MM.1S (cell line): ENCODE data around the gene PAGE4.

ENCODE experiments used
- DNase-seq: peaks from one replicate; pipeline ENCODE4 v3.0.0-alpha.2; 2015
- H2AFZ ChIP-seq: fragments of 300-600 bp; sonication (generic); 2 replicates; pipeline ENCODE4 v1.6.0; 2016; ENCODE audit warnings: antibody characterized with exemption, low read length
- H3F3A ChIP-seq: fragments of 300-600 bp; sonication (generic); 2 replicates; pipeline ENCODE4 v1.6.1; 2016; ENCODE audit warnings: mild to moderate bottlenecking, antibody characterized with exemption, low read length, moderate library complexity, mixed read lengths; ENCODE audit not compliant: insufficient read depth
- H3K27ac ChIP-seq: fragments of 300-600 bp; sonication (generic); 2 replicates; pipeline ENCODE4 v1.5.1; 2016; ENCODE audit warnings: mild to moderate bottlenecking, low read length
- H3K27me3 ChIP-seq: fragments of 300-600 bp; sonication (generic); replicated peaks from 2 replicates; pipeline ENCODE4 v1.6.0; 2016; ENCODE audit warnings: low read length; ENCODE audit not compliant: insufficient read depth
- H3K36me3 ChIP-seq: fragments of 300-600 bp; sonication (generic); replicated peaks from 2 replicates; pipeline ENCODE4 v1.6.1; 2016; ENCODE audit warnings: mild to moderate bottlenecking, low read length, mixed read lengths; ENCODE audit not compliant: insufficient read depth
- H3K4me1 ChIP-seq: fragments of 300-600 bp; sonication (generic); 2 replicates; pipeline ENCODE4 v1.6.1; 2016; ENCODE audit warnings: low read length, mixed read lengths
- H3K4me2 ChIP-seq: fragments of 300-600 bp; sonication (generic); 2 replicates; pipeline ENCODE4 v1.6.0; 2016; ENCODE audit warnings: low read depth, low read length
- H3K4me3 ChIP-seq: fragments of 300-600 bp; sonication (generic); 2 replicates; pipeline ENCODE4 v1.5.1; 2016; ENCODE audit warnings: low read length, mixed read lengths
- H3K79me2 ChIP-seq: fragments of 300-600 bp; sonication (generic); 2 replicates; pipeline ENCODE4 v1.6.1; 2016; ENCODE audit warnings: mixed run types, low read length, mixed read lengths
- H3K9ac ChIP-seq: fragments of 300-600 bp; sonication (generic); 2 replicates; pipeline ENCODE4 v1.6.1; 2016; ENCODE audit warnings: low read length, mixed read lengths
- H3K9me2 ChIP-seq: fragments of 300-600 bp; sonication (generic); replicated peaks from 2 replicates; pipeline ENCODE4 v1.6.1; 2016; ENCODE audit warnings: mild to moderate bottlenecking, low read length, mixed read lengths; ENCODE audit not compliant: insufficient read depth
- H3K9me3 ChIP-seq: fragments of 300-600 bp; sonication (generic); replicated peaks from 2 replicates; pipeline ENCODE4 v1.6.1; 2016; ENCODE audit warnings: mild to moderate bottlenecking, low read length, mixed read lengths; ENCODE audit not compliant: insufficient read depth
- H4K20me1 ChIP-seq: fragments of 300-600 bp; sonication (generic); 2 replicates; pipeline ENCODE4 v1.6.1; 2016; ENCODE audit warnings: mild to moderate bottlenecking, low read length, moderate library complexity, mixed read lengths; ENCODE audit not compliant: insufficient read depth
- EZH2 ChIP-seq: fragments of 300-600 bp; sonication (generic); optimal IDR thresholded peaks from 2 replicates; pipeline ENCODE3; 2017; ENCODE audit warnings: low read depth, mild to moderate bottlenecking, antibody characterized with exemption, low read length, mixed read lengths
- EZH2phosphoT487 ChIP-seq: fragments of 300-600 bp; sonication (generic); IDR thresholded peaks from 2 replicates; pipeline ENCODE4 v1.6.1; 2018; ENCODE audit warnings: antibody characterized with exemption, low read length
- TF ChIP-seq, protein P1 (sequence below): fragments of 300-600 bp; sonication (generic); IDR thresholded peaks from 2 replicates; pipeline ENCODE4 v1.5.1; 2016; ENCODE audit warnings: antibody characterized with exemption, low read length, mixed read lengths

PAGE4 gene

DNA sequence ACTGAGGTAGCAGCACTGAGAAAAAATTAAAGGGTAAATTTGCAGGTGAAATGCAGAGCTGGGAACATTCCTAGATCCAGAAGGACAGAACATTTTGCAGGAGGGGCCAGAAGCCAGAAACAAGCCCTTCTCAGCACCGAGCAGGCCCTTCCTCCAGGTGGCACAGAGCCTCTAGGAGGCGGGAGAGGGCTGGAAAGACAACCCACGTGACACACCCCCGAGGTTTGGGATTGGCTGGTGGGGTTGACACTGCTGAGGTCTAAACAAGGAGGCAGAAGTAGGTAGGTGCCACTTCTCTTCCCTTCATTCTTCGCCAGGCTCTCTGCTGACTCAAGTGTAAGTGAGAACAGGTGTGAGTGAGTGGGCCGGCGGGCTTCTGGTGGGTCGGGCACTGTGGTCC is at the start of gene PAGE4:
Gene PAGE4 (plus strand): TSS at position 288 of the 400 bp plus-strand sequence. CDS start 1,126 bp downstream, outside the sequence.
- Histone ChIP-seq H3K4me2 (no peak within 1 kb of the TSS), H3F3A (no peaks in the 10 kb centered on the region), H3K27ac (no peak within 1 kb of the TSS), H3K9me2 (no peaks in the 10 kb centered on the region), H3K79me2 (no peaks in the 10 kb centered on the region), H3K4me1 (no peaks in the 10 kb centered on the region), H3K27me3 (no peaks in the 10 kb centered on the region), H2AFZ (no peak within 1 kb of the TSS), H3K9ac (no peak within 1 kb of the TSS), H4K20me1 (no peaks in the 10 kb centered on the region), H3K36me3 (no peaks in the 10 kb centered on the region), H3K4me3 (no peak within 1 kb of the TSS), H3K9me3 (no peaks in the 10 kb centered on the region)
- no peak for DNase-seq
- TF ChIP-seq, protein P1, sequence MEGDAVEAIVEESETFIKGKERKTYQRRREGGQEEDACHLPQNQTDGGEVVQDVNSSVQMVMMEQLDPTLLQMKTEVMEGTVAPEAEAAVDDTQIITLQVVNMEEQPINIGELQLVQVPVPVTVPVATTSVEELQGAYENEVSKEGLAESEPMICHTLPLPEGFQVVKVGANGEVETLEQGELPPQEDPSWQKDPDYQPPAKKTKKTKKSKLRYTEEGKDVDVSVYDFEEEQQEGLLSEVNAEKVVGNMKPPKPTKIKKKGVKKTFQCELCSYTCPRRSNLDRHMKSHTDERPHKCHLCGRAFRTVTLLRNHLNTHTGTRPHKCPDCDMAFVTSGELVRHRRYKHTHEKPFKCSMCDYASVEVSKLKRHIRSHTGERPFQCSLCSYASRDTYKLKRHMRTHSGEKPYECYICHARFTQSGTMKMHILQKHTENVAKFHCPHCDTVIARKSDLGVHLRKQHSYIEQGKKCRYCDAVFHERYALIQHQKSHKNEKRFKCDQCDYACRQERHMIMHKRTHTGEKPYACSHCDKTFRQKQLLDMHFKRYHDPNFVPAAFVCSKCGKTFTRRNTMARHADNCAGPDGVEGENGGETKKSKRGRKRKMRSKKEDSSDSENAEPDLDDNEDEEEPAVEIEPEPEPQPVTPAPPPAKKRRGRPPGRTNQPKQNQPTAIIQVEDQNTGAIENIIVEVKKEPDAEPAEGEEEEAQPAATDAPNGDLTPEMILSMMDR, result no peak
- TF ChIP-seq EZH2, result no peak
- no peak for TF ChIP-seq EZH2phosphoT487

DNA sequence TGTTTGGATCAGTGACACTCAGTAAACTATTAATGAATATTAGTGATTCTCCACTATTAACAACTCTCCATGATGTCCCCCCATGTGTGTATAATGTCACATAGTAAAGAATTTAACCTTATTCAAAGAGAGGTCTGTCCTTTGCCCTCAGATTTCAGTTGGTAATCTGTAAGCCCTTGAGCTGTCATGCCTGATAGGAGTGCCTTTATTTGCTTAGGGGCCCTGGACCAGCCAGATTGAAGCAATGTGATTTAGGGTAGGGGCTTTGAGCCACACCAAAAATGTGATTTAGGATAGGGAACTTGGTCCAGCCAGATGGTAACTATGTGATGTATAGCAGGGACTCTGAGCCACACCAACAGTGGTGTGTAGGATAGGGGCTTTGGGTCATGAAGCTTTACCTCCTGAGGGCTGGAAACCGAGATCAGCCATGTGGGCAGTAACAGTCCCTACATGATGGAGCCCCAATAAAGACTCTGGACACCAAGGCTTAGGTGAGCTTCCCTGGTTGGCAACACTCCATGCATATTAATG is 44.3 kb upstream of the PAGE4 start:
- H3K4me3 ChIP-seq, result no peak overlapping the region
- DNase-seq, result no peak
- no peak overlapping the region for H2AFZ ChIP-seq
- no peak overlapping the region for H3K4me2 ChIP-seq
- H3K36me3 ChIP-seq, result no peaks in the 10 kb centered on the region
- no peaks in the 10 kb centered on the region for H3F3A ChIP-seq
- no peaks in the 10 kb centered on the region for H3K4me1 ChIP-seq
- no peak overlapping the region for H3K9ac ChIP-seq
- TF ChIP-seq EZH2phosphoT487, result no peak
- TF ChIP-seq, protein P1, result no peak
- TF ChIP-seq EZH2, result no peak
- H3K9me3 ChIP-seq, result no peaks in the 10 kb centered on the region
- H3K9me2 ChIP-seq, result no peaks in the 10 kb centered on the region
- H3K27me3 ChIP-seq, result no peaks in the 10 kb centered on the region
- H3K79me2 ChIP-seq, result no peaks in the 10 kb centered on the region
- no peak overlapping the region for H3K27ac ChIP-seq
- H4K20me1 ChIP-seq, result no peaks in the 10 kb centered on the region

DNA sequence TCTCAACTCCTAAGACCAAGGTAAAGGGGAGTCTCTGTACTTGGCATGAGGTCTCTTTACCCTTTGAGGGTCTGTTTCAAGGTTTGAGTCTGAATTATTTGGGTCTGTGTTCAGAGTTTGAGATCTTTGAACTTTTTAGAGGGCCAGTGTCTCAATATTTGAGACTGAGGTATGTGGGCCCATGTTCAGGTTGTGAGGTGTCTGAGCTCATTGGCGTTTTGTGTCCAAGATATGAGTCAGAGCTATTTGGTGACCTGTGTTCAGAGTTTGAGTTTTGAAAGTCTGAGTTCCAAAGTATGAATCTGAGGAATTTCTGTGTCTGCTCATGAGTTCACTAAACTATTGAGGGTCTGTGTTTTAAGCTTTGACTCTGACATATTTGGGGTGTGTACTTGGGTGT is 36.7 kb upstream of the PAGE4 start:
- Histone ChIP-seq H3K9me2 (no peaks in the 10 kb centered on the region), H3K79me2 (no peaks in the 10 kb centered on the region), H2AFZ (no peak overlapping the region), H3K9me3 (no peaks in the 10 kb centered on the region), H3K4me1 (no peaks in the 10 kb centered on the region), H3K36me3 (no peaks in the 10 kb centered on the region), H3K4me3 (no peak overlapping the region), H3K27ac (no peak overlapping the region), H3K27me3 (no peaks in the 10 kb centered on the region), H3F3A (no peaks in the 10 kb centered on the region), H4K20me1 (no peaks in the 10 kb centered on the region), H3K4me2 (no peak overlapping the region), H3K9ac (no peak overlapping the region)
- no peak for DNase-seq
- TF ChIP-seq, protein P1, result no peak
- no peak for TF ChIP-seq EZH2
- no peak for TF ChIP-seq EZH2phosphoT487
